ENCODE results near the gene SETD1A. TPM values are rescaled to one million over a fixed set of nuclear protein-coding genes. Genes with fewer than 3 reads are reported as not detected.
A peak's percentile ranks its signal among the peaks of the same experiment; 100 is the strongest.

The SETD1A gene
- polyA plus RNA-seq, 1 donor (not counting 4 experiments of a cell fraction or from before 2014, with no cell fraction given): 1.1 TPM

DNA sequence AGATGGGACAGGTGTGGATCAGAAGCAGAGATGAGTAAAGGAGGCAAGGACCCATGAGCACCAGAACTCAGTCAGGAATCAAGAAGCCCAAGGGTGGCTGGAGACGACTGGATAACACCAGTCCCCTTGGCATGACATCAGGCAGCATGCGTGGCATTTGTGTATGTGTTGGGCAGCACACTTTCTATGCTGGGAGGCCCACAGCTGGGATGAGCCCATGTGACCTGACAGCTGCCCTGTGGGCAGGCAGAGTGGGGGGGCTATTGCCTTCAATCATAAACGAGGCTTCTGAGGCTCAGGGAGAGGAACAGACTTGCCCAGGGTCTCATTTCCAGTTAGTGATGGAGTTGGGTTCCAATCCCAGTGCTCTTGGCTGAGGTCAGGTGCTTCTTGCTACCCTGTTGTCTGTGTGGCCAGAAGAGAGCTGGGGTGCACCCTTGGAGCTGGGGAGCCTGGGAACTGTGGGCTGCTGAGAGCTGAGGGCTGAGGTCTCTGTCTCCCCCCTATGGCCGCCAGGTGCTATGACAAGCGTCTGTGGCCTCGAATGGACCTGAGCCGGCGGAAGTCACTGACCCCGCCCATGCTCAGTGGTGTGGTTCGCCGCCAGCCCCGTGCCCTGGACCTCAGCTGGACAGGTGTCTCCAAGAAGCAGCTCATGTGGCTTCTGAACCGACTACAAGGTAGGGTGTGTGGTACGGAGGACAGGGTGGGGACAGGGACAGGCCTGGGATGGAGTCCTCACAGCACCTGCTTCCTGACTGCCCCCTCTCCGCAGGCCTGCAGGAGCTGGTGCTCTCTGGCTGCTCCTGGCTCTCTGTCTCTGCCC is 15.7 kb upstream of the SETD1A start:
- H3K27ac ChIP-seq (ENCODE audit: control insufficient read depth, insufficient read depth, low read length): peak overlapping the region; percentile 83
- H2AFZ ChIP-seq (ENCODE audit: control insufficient read depth, low read length): no peak overlapping the region
- H3K9me3 ChIP-seq (ENCODE audit: control insufficient read depth, low read depth, low read length): no peaks in the 10 kb centered on the region
- no peaks in the 10 kb centered on the region for H4K20me1 ChIP-seq (ENCODE audit: control insufficient read depth, extremely low read depth, insufficient read depth, low read length)
- H3K4me2 ChIP-seq (ENCODE audit: control insufficient read depth, extremely low read depth, insufficient read depth, low read depth, low read length): no peak overlapping the region
- TF ChIP-seq, protein P1, sequence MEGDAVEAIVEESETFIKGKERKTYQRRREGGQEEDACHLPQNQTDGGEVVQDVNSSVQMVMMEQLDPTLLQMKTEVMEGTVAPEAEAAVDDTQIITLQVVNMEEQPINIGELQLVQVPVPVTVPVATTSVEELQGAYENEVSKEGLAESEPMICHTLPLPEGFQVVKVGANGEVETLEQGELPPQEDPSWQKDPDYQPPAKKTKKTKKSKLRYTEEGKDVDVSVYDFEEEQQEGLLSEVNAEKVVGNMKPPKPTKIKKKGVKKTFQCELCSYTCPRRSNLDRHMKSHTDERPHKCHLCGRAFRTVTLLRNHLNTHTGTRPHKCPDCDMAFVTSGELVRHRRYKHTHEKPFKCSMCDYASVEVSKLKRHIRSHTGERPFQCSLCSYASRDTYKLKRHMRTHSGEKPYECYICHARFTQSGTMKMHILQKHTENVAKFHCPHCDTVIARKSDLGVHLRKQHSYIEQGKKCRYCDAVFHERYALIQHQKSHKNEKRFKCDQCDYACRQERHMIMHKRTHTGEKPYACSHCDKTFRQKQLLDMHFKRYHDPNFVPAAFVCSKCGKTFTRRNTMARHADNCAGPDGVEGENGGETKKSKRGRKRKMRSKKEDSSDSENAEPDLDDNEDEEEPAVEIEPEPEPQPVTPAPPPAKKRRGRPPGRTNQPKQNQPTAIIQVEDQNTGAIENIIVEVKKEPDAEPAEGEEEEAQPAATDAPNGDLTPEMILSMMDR (optimal IDR thresholded peaks at IDR 0.05 in 1 of 3, IDR thresholded peaks at IDR 0.05 in 1 of 3, conservative IDR thresholded peaks at IDR 0.05 in 1 of 3; ENCODE audit: extremely low read depth in 1 of 3, insufficient read depth in 2 of 3, low read length in 3 of 3): peak; percentile 87 to 98 (median 92)
- no peak for TF ChIP-seq EZH2 (IDR thresholded peaks at IDR 0.05; ENCODE audit: low read length)
- H3K79me2 ChIP-seq (ENCODE audit: control insufficient read depth, insufficient read depth, low read length): peaks cover 7% of the 10 kb centered on the region
- peak; percentile 74 for FAIRE-seq
- peak overlapping the region; percentile 25 for H3K9ac ChIP-seq (ENCODE audit: control insufficient read depth, extremely low read depth, insufficient read depth, low read length)
- H3K4me1 ChIP-seq (ENCODE audit: control insufficient read depth, extremely low read depth, insufficient read depth, low read length): peaks cover 24% of the 10 kb centered on the region
- H3K4me3 ChIP-seq (ENCODE audit: control insufficient read depth in 2 of 3, extremely low read depth in 1 of 3, insufficient read depth in 2 of 3, low read depth in 1 of 3, low read length in 3 of 3): no peak overlapping the region
- H3K27me3 ChIP-seq (ENCODE audit: control insufficient read depth, extremely low read depth, insufficient read depth, low read length): no peaks in the 10 kb centered on the region
- H3K36me3 ChIP-seq (ENCODE audit: control insufficient read depth in 2 of 2, extremely low read depth in 1 of 2, insufficient read depth in 2 of 2, low read length in 2 of 2): peaks cover 17 to 26% of the 10 kb centered on the region in 2 experiments
- dilution Hi-C loops (cut with MboI; ENCODE audit: extremely low pct_ligation_motif_present, low sequenced_read_pairs): no loop called here
- H3K9me1 ChIP-seq (ENCODE audit: control insufficient read depth, extremely low read depth, insufficient read depth, low read length): no peaks in the 10 kb centered on the region
- no peak for DNase-seq (ENCODE audit: low read depth, low spot score)

DNA sequence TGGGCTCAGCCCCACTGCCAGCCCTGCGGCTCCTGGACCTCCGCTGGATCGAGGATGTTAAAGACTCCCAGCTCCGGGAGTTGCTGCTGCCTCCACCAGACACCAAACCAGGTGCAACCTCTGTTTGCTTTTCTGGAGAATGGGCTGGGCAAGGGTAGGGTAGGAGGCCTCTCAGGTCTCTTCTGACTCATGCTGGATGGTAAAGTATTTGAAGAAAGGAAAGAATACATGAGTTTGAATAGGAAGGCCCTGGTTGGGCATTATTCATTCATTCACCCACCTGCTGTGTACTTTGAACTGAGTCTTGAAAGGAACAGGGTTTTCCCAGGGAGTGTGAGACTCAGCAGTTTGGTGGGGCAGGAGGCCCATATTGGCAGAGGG is 15.1 kb upstream of the SETD1A start:
- H3K4me1 ChIP-seq (ENCODE audit: control insufficient read depth, extremely low read depth, insufficient read depth, low read length): peaks cover 24% of the 10 kb centered on the region
- H3K36me3 ChIP-seq (ENCODE audit: control insufficient read depth in 2 of 2, extremely low read depth in 1 of 2, insufficient read depth in 2 of 2, low read length in 2 of 2): peaks cover 18 to 24% of the 10 kb centered on the region in 2 experiments
- H4K20me1 ChIP-seq (ENCODE audit: control insufficient read depth, extremely low read depth, insufficient read depth, low read length): no peaks in the 10 kb centered on the region
- H3K9me1 ChIP-seq (ENCODE audit: control insufficient read depth, extremely low read depth, insufficient read depth, low read length): no peaks in the 10 kb centered on the region
- H3K4me2 ChIP-seq (ENCODE audit: control insufficient read depth, extremely low read depth, insufficient read depth, low read depth, low read length): no peak overlapping the region
- H3K9me3 ChIP-seq (ENCODE audit: control insufficient read depth, low read depth, low read length): no peaks in the 10 kb centered on the region
- no peak for FAIRE-seq
- peaks cover 7% of the 10 kb centered on the region for H3K79me2 ChIP-seq (ENCODE audit: control insufficient read depth, insufficient read depth, low read length)
- H3K27ac ChIP-seq (ENCODE audit: control insufficient read depth, insufficient read depth, low read length): no peak overlapping the region
- no peaks in the 10 kb centered on the region for H3K27me3 ChIP-seq (ENCODE audit: control insufficient read depth, extremely low read depth, insufficient read depth, low read length)
- H3K9ac ChIP-seq (ENCODE audit: control insufficient read depth, extremely low read depth, insufficient read depth, low read length): no peak overlapping the region
- dilution Hi-C loops (cut with MboI; ENCODE audit: extremely low pct_ligation_motif_present, low sequenced_read_pairs): no loop called here
- no peak overlapping the region for H3K4me3 ChIP-seq (ENCODE audit: control insufficient read depth in 2 of 3, extremely low read depth in 1 of 3, insufficient read depth in 2 of 3, low read depth in 1 of 3, low read length in 3 of 3)
- no peak overlapping the region for H2AFZ ChIP-seq (ENCODE audit: control insufficient read depth, low read length)
- no peak for DNase-seq (ENCODE audit: low read depth, low spot score)
- TF ChIP-seq, protein P1 (optimal IDR thresholded peaks at IDR 0.05 in 1 of 3, IDR thresholded peaks at IDR 0.05 in 1 of 3, conservative IDR thresholded peaks at IDR 0.05 in 1 of 3; ENCODE audit: extremely low read depth in 1 of 3, insufficient read depth in 2 of 3, low read length in 3 of 3): no peak
- no peak for TF ChIP-seq EZH2 (IDR thresholded peaks at IDR 0.05; ENCODE audit: low read length)

All from keratinocyte (primary cell).